ENCODE measurements around the gene MAST4. TPM values are rescaled to one million over a fixed set of nuclear protein-coding genes. Genes with fewer than 3 reads are reported as not detected.

The MAST4 gene
- total RNA-seq, 1 donor from 2014 or later = 112 TPM

DNA sequence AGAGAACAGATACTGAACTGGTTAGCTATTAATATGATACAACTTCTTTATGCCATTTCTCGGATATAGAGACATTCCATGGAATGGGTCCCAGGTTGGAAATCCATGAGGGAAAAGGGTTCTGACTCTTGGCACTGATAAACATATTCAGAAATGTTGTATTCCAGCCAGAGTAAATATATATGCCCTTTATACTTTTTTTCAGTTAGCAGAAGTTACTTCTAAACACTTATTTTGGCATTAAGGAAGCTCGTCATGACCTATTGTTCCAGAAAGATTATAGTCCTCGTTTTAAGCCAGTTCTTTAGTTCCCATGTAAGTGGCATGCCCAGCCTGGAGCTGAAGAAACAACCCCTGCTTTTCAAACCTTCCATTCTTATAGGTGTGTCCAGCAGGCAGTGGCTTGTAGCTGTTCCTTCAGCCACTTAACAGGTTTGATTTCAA, 418.8 kb downstream of the MAST4 start:
- DNase-seq (ENCODE audit: low spot score) = no peak
- Mint-ChIP-seq H3K4me3 (ENCODE audit: unreplicated experiment) (no peak overlapping the region), H3K27ac (ENCODE audit: unreplicated experiment) (no peak overlapping the region), H3K4me1 (ENCODE audit: unreplicated experiment) (peaks cover 48% of the 10 kb centered on the region), H3K36me3 (ENCODE audit: low read depth, unreplicated experiment) (peaks cover 7% of the 10 kb centered on the region), H3K9me3 (ENCODE audit: unreplicated experiment) (no peaks in the 10 kb centered on the region), H3K27me3 (ENCODE audit: unreplicated experiment) (peaks cover 5% of the 10 kb centered on the region)
- TF ChIP-seq, protein P1, sequence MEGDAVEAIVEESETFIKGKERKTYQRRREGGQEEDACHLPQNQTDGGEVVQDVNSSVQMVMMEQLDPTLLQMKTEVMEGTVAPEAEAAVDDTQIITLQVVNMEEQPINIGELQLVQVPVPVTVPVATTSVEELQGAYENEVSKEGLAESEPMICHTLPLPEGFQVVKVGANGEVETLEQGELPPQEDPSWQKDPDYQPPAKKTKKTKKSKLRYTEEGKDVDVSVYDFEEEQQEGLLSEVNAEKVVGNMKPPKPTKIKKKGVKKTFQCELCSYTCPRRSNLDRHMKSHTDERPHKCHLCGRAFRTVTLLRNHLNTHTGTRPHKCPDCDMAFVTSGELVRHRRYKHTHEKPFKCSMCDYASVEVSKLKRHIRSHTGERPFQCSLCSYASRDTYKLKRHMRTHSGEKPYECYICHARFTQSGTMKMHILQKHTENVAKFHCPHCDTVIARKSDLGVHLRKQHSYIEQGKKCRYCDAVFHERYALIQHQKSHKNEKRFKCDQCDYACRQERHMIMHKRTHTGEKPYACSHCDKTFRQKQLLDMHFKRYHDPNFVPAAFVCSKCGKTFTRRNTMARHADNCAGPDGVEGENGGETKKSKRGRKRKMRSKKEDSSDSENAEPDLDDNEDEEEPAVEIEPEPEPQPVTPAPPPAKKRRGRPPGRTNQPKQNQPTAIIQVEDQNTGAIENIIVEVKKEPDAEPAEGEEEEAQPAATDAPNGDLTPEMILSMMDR (IDR thresholded peaks at IDR 0.05; ENCODE audit: unreplicated experiment) = no peak

DNA sequence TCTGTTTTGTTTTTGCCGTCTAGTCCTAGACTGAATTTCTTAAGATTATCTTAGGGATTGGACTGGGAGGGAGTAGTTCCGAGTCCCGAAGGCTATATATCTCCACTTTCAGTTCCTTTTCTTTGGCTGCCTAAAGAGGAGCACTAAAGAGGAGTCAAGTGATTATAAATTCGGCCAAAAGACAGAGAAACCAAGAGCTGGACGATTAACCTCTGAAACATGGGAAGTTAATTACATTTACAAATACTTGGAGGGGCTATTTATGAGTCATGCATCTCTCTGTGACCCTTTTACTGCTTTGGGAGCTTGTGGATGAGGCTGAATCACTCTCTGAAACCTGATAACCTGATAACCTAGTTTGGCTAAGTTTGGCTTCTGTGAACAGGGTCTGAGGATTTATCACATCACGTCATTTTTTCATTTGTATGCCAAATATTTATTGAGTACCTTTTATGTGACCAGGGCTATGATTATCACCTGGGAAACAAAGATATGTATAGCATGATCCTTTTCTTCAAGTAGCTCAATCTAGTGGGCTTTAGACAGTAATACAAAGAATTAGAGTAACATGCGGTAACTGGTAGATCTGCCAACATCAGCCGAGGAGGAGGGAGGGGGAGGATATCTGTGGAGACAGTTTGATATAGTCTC, 419.5 kb downstream of the MAST4 start:
- no peak overlapping the region for H3K27ac Mint-ChIP-seq (ENCODE audit: unreplicated experiment)
- H3K27me3 Mint-ChIP-seq (ENCODE audit: unreplicated experiment) = peaks cover 5% of the 10 kb centered on the region
- peaks cover 7% of the 10 kb centered on the region for H3K36me3 Mint-ChIP-seq (ENCODE audit: low read depth, unreplicated experiment)
- H3K9me3 Mint-ChIP-seq (ENCODE audit: unreplicated experiment) = no peaks in the 10 kb centered on the region
- TF ChIP-seq, protein P1 (IDR thresholded peaks at IDR 0.05; ENCODE audit: unreplicated experiment) = no peak
- peaks cover 41% of the 10 kb centered on the region for H3K4me1 Mint-ChIP-seq (ENCODE audit: unreplicated experiment)
- no peak for DNase-seq (ENCODE audit: low spot score)
- no peak overlapping the region for H3K4me3 Mint-ChIP-seq (ENCODE audit: unreplicated experiment)

DNA sequence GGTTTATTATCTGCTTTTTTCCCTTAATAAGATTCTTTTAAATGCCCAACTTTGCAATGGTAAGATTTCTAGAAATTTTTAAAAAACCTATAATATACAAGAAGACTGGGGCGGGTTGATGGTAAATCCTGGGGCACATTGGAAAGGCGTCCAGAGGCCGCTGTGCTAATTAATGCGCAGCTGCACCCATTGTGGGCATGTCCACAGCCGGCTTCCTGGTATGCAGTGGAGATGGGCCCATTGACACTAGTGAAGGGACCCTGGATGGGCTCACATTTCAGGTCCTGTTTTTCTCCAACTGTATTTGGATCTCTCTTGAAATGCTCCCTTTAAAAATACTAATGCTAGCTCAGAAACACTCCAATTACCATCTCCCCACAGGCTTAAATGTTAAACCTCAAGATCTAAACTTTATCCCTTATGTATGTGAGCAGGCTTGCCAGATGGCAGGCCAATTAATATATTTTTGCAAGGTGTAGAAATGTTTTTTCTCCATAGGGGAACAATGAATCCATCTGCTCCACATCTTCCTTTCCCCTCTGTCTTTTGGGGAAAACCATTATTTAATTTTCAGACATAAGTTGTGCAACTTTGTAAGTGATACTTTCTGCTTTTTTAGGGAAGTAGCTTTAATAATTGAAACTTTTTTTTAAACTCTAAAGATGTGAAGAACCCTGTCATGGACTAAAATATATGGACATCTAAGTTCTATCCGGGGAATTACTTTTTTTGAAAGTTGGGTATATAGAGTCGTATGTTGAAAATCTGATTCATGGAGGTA, 423.1 kb downstream of the MAST4 start:
- no peaks in the 10 kb centered on the region for H3K9me3 Mint-ChIP-seq (ENCODE audit: unreplicated experiment)
- H3K4me1 Mint-ChIP-seq (ENCODE audit: unreplicated experiment) = peaks cover 11% of the 10 kb centered on the region
- no peak overlapping the region for H3K27ac Mint-ChIP-seq (ENCODE audit: unreplicated experiment)

DNA sequence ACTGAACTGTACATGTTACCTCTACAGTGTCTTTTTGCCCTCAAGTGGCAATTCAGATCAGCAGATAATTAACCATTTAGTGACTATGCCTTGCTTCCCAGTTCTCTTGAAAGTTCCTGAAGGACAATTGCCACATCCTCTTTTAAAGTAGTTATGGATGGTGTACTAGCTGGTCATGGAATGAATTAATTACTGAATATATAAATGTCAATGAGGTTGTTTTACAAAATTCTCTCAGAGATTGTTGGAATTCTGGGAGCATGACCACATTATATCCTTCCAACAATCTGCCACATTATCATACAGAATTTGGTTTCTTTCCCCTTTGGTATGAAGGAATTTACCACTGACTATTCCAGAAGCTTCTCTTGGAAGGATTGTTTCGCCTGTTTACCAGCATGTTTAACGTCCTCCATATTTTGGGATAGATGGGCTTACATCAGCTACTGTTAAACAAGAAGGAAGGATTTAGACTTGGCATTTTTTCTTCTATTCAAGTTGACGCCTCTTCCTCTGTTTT, 424.0 kb downstream of the MAST4 start:
- no peaks in the 10 kb centered on the region for H3K36me3 Mint-ChIP-seq (ENCODE audit: low read depth, unreplicated experiment)
- no peak for DNase-seq (ENCODE audit: low spot score)
- TF ChIP-seq, protein P1 (IDR thresholded peaks at IDR 0.05; ENCODE audit: unreplicated experiment) = no peak
- H3K4me1 Mint-ChIP-seq (ENCODE audit: unreplicated experiment) = peaks cover 3% of the 10 kb centered on the region
- no peak overlapping the region for H3K4me3 Mint-ChIP-seq (ENCODE audit: unreplicated experiment)
- no peaks in the 10 kb centered on the region for H3K9me3 Mint-ChIP-seq (ENCODE audit: unreplicated experiment)
- H3K27ac Mint-ChIP-seq (ENCODE audit: unreplicated experiment) = no peak overlapping the region
- no peaks in the 10 kb centered on the region for H3K27me3 Mint-ChIP-seq (ENCODE audit: unreplicated experiment)

More for the DNA sequence above, 423.1 kb downstream of the MAST4 start:
- no peaks in the 10 kb centered on the region for H3K27me3 Mint-ChIP-seq (ENCODE audit: unreplicated experiment)
- no peak for DNase-seq (ENCODE audit: low spot score)
- TF ChIP-seq, protein P1 (IDR thresholded peaks at IDR 0.05; ENCODE audit: unreplicated experiment) = no peak
- H3K4me3 Mint-ChIP-seq (ENCODE audit: unreplicated experiment) = no peak overlapping the region
- no peaks in the 10 kb centered on the region for H3K36me3 Mint-ChIP-seq (ENCODE audit: low read depth, unreplicated experiment)

DNA sequence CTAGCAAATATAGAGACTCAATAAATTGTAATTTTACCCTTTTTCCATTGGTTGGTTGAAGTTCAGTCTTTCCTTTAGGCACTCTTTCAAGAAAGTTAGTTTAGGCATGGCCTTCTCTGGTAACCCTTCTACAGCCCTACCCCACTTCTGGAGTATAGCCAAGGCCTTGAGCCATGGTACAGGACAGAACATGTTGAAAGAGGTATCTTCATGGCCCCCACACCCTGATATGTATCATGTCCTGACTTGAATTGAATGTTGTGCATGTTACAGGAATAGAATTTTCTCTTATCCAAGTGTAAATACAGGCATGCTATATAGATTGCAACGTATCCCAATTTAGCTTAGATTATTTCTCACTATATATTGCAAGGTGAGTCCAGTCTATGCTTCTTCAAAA, 424.8 kb downstream of the MAST4 start:
- Mint-ChIP-seq H3K27ac (ENCODE audit: unreplicated experiment) (no peak overlapping the region), H3K36me3 (ENCODE audit: low read depth, unreplicated experiment) (no peaks in the 10 kb centered on the region), H3K4me1 (ENCODE audit: unreplicated experiment) (no peaks in the 10 kb centered on the region), H3K9me3 (ENCODE audit: unreplicated experiment) (no peaks in the 10 kb centered on the region), H3K4me3 (ENCODE audit: unreplicated experiment) (no peak overlapping the region), H3K27me3 (ENCODE audit: unreplicated experiment) (no peaks in the 10 kb centered on the region)
- TF ChIP-seq, protein P1 (IDR thresholded peaks at IDR 0.05; ENCODE audit: unreplicated experiment) = no peak
- DNase-seq (ENCODE audit: low spot score) = no peak

All from endothelial cell (in vitro differentiated cells).